Measurements from ENCODE around the gene HAUS7.

Gene HAUS7

GRCh38 chrX:153441296-153441695, 29.1 kb downstream of the HAUS7 start:
- TF ChIP-seq EZH2phosphoT487 (IDR thresholded peaks at IDR 0.05; ENCODE audit: borderline replicate concordance) (no peak), CTCF (conservative IDR thresholded peaks at IDR 0.05; ENCODE audit: low read length) (no peak)
- H3K36me3 ChIP-seq (ENCODE audit: insufficient read depth, low read length): no peaks in the 10 kb centered on the region
- no peaks in the 10 kb centered on the region for H3K79me2 ChIP-seq (ENCODE audit: insufficient read depth, low read length)
- H2AFZ ChIP-seq (ENCODE audit: low read length): no peak overlapping the region
- no peaks in the 10 kb centered on the region for H3K27me3 ChIP-seq (ENCODE audit: insufficient read depth, low read length, poor library complexity, severe bottlenecking)
- H3K9ac ChIP-seq (ENCODE audit: low read depth, low read length, poor library complexity, severe bottlenecking): no peak overlapping the region
- H3K4me1 ChIP-seq (ENCODE audit: insufficient read depth, low read length, poor library complexity, severe bottlenecking): no peaks in the 10 kb centered on the region
- no peaks in the 10 kb centered on the region for H3K9me3 ChIP-seq (ENCODE audit: insufficient read depth, low read depth, low read length)
- no peaks in the 10 kb centered on the region for H3K9me2 ChIP-seq (replicated peaks; ENCODE audit: low read depth, low read length)
- H3F3A ChIP-seq (ENCODE audit: low read depth): no peaks in the 10 kb centered on the region
- H3K4me3 ChIP-seq (ENCODE audit: low read length, poor library complexity, severe bottlenecking): no peak overlapping the region
- no peak overlapping the region for H3K4me2 ChIP-seq (ENCODE audit: low read depth, low read length, poor library complexity, severe bottlenecking)
- H4K20me1 ChIP-seq (ENCODE audit: insufficient read depth, low read length, poor library complexity, severe bottlenecking): no peaks in the 10 kb centered on the region

- Histone ChIP-seq H2AFZ (ENCODE audit: low read length) (no peak overlapping the region), H3K4me3 (ENCODE audit: low read length, poor library complexity, severe bottlenecking) (no peak overlapping the region), H3K4me2 (ENCODE audit: low read depth, low read length, poor library complexity, severe bottlenecking) (no peak overlapping the region), H3K79me2 (ENCODE audit: insufficient read depth, low read length) (no peaks in the 10 kb centered on the region), H3K9me2 (replicated peaks; ENCODE audit: low read depth, low read length) (no peaks in the 10 kb centered on the region), H3K9ac (ENCODE audit: low read depth, low read length, poor library complexity, severe bottlenecking) (no peak overlapping the region), H3K36me3 (ENCODE audit: insufficient read depth, low read length) (no peaks in the 10 kb centered on the region), H3K4me1 (ENCODE audit: insufficient read depth, low read length, poor library complexity, severe bottlenecking) (no peaks in the 10 kb centered on the region), H3F3A (ENCODE audit: low read depth) (no peaks in the 10 kb centered on the region), H3K9me3 (ENCODE audit: insufficient read depth, low read depth, low read length) (no peaks in the 10 kb centered on the region), H4K20me1 (ENCODE audit: insufficient read depth, low read length, poor library complexity, severe bottlenecking) (no peaks in the 10 kb centered on the region), H3K27me3 (ENCODE audit: insufficient read depth, low read length, poor library complexity, severe bottlenecking) (no peaks in the 10 kb centered on the region)
- TF ChIP-seq EZH2phosphoT487 (IDR thresholded peaks at IDR 0.05; ENCODE audit: borderline replicate concordance) (no peak), CTCF (conservative IDR thresholded peaks at IDR 0.05; ENCODE audit: low read length) (no peak)
These were observed 29.7 kb downstream of the HAUS7 start for GRCh38 chrX:153440556-153441135.

GRCh38 chrX:153439977-153440376, 30.4 kb downstream of the HAUS7 start:
- H3K4me3 ChIP-seq (ENCODE audit: low read length, poor library complexity, severe bottlenecking): no peak overlapping the region
- no peaks in the 10 kb centered on the region for H3K27me3 ChIP-seq (ENCODE audit: insufficient read depth, low read length, poor library complexity, severe bottlenecking)
- no peak overlapping the region for H3K4me2 ChIP-seq (ENCODE audit: low read depth, low read length, poor library complexity, severe bottlenecking)
- no peak overlapping the region for H2AFZ ChIP-seq (ENCODE audit: low read length)
- H3F3A ChIP-seq (ENCODE audit: low read depth): no peaks in the 10 kb centered on the region
- H3K9me3 ChIP-seq (ENCODE audit: insufficient read depth, low read depth, low read length): no peaks in the 10 kb centered on the region
- no peaks in the 10 kb centered on the region for H3K36me3 ChIP-seq (ENCODE audit: insufficient read depth, low read length)
- H3K79me2 ChIP-seq (ENCODE audit: insufficient read depth, low read length): no peaks in the 10 kb centered on the region
- no peaks in the 10 kb centered on the region for H3K9me2 ChIP-seq (replicated peaks; ENCODE audit: low read depth, low read length)
- TF ChIP-seq CTCF (conservative IDR thresholded peaks at IDR 0.05; ENCODE audit: low read length): no peak
- no peak for TF ChIP-seq EZH2phosphoT487 (IDR thresholded peaks at IDR 0.05; ENCODE audit: borderline replicate concordance)
- no peaks in the 10 kb centered on the region for H3K4me1 ChIP-seq (ENCODE audit: insufficient read depth, low read length, poor library complexity, severe bottlenecking)
- H4K20me1 ChIP-seq (ENCODE audit: insufficient read depth, low read length, poor library complexity, severe bottlenecking): no peaks in the 10 kb centered on the region
- H3K9ac ChIP-seq (ENCODE audit: low read depth, low read length, poor library complexity, severe bottlenecking): no peak overlapping the region

Data from Loucy (cell line).